Stimulated activated memory B cell treated with anti-CD40 and anti-IgM and Interleukin-4, amounts not matched to agents 10 μg/mL and 1 μg/mL and 100 μg/mL, for 72 hours (primary cell): ENCODE data around the gene EEFSEC.

Source experiments
- ATAC-seq: fragments of 150-1000 bp; cut with Tn5 transposase; 2 replicates; pipeline ENCODE4 v1.10.0; 2021
- H3K27ac Mint-ChIP-seq: one replicate; pipeline ENCODE4 v1.8.0; 2022; ENCODE audit warnings: mild to moderate bottlenecking, mixed read lengths
- H3K27me3 Mint-ChIP-seq: one replicate; pipeline ENCODE4 v1.8.0; 2022; ENCODE audit warnings: mixed read lengths
- H3K36me3 Mint-ChIP-seq: one replicate; pipeline ENCODE4 v1.8.0; 2022; ENCODE audit warnings: mixed read lengths
- H3K4me1 Mint-ChIP-seq: one replicate; pipeline ENCODE4 v1.8.0; 2022; ENCODE audit warnings: mixed read lengths
- H3K4me3 Mint-ChIP-seq: one replicate; pipeline ENCODE4 v1.8.0; 2022; ENCODE audit warnings: mild to moderate bottlenecking, moderate library complexity, mixed read lengths
- H3K9me3 Mint-ChIP-seq: one replicate; pipeline ENCODE4 v1.8.0; 2022; ENCODE audit warnings: mixed read lengths

The EEFSEC gene, protein sequence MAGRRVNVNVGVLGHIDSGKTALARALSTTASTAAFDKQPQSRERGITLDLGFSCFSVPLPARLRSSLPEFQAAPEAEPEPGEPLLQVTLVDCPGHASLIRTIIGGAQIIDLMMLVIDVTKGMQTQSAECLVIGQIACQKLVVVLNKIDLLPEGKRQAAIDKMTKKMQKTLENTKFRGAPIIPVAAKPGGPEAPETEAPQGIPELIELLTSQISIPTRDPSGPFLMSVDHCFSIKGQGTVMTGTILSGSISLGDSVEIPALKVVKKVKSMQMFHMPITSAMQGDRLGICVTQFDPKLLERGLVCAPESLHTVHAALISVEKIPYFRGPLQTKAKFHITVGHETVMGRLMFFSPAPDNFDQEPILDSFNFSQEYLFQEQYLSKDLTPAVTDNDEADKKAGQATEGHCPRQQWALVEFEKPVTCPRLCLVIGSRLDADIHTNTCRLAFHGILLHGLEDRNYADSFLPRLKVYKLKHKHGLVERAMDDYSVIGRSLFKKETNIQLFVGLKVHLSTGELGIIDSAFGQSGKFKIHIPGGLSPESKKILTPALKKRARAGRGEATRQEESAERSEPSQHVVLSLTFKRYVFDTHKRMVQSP

DNA sequence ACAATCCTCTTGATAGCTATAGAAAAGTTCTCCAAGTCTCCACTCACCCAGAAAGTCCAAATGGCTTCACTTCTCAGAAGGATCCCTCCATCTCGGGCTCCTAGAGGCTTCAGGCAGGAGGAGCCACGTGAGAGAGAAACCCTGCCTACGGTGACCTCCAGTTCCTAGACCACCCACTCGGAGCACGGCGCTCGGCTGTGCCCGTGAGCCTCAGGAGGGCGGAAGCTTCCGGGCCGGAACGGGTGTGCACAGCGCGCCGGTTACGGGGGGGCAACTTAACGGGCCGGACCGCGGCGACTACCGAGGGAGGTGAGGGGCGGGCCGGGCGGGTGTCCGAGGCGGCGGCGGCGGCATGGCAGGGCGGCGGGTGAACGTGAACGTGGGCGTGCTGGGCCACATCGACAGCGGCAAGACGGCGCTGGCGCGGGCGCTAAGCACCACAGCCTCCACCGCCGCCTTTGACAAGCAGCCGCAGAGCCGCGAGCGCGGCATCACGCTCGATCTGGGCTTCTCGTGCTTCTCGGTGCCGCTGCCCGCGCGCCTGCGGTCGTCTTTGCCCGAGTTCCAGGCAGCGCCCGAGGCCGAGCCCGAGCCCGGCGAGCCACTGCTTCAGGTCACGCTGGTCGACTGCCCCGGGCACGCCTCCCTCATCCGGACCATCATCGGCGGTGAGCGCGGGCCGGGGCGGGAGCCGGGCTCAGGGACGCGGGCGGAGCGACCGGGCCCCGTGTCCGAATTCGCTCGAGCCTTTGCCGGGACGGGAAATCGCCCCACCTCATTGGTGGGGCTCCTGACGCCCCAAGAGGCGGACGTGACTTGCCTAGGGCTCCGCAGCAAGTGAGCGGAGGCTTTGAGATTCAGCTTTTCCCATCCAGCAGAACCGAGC is at the start of gene EEFSEC:
EEFSEC (plus strand) TSS at position 326 of the 886 bp plus-strand sequence; CDS start at position 353, 27 bp downstream.
- peak; percentile 96 for ATAC-seq
- H3K9me3 Mint-ChIP-seq, result peaks cover 4% of the 10 kb centered on the region
- peak within 1 kb of the TSS; percentile 84 for H3K27ac Mint-ChIP-seq
- H3K27me3 Mint-ChIP-seq, result no peaks in the 10 kb centered on the region
- H3K4me1 Mint-ChIP-seq, result peaks cover 26% of the 10 kb centered on the region
- peaks cover 24% of the 10 kb centered on the region for H3K36me3 Mint-ChIP-seq
- peak within 1 kb of the TSS; percentile 91 for H3K4me3 Mint-ChIP-seq

GRCh38 chr3:128107834-128108233 is 45.4 kb upstream of the EEFSEC start:
- no peak for ATAC-seq
- Mint-ChIP-seq H3K27ac (no peak overlapping the region), H3K36me3 (peaks cover 48% of the 10 kb centered on the region), H3K4me3 (no peak overlapping the region), H3K4me1 (peaks cover 8% of the 10 kb centered on the region), H3K27me3 (no peaks in the 10 kb centered on the region), H3K9me3 (no peaks in the 10 kb centered on the region)

GRCh38 chr3:128111147-128111546 is 42.1 kb upstream of the EEFSEC start:
- Mint-ChIP-seq H3K9me3 (no peaks in the 10 kb centered on the region), H3K4me3 (no peak overlapping the region), H3K4me1 (peaks cover 29% of the 10 kb centered on the region), H3K36me3 (peaks cover 39% of the 10 kb centered on the region), H3K27ac (peak overlapping the region; percentile 87), H3K27me3 (no peaks in the 10 kb centered on the region)
- ATAC-seq, result no peak

DNA sequence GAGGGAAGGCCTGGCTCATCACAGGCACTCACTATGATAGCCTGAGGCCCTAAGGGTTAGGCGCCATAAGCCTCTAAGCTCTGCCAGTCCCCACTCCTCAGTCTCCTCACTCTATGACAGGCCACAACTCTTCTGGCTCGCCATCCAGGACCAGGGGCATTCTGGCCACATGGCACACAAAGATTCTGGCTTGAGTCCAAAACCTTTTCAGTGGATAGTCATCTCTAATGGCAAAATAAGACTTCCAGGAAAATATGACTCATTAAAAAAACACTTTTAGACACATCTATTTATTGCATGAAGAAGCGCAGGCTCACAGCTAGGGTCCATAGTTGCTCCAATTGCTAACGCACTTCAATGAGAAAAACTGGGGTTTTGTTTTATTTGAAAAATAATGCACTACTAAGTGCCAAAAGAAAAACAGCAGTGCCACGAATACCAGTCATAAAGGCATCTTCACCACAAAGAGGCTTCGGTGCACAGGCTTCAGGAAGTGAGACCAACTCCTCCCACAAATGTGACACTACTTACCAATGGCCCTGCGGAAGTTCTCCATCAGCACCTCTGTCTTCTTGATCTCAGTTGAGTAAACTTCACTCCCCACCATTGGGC is 40.8 kb upstream of the EEFSEC start:
- Mint-ChIP-seq H3K4me3 (no peak overlapping the region), H3K36me3 (peaks cover 37% of the 10 kb centered on the region), H3K9me3 (no peaks in the 10 kb centered on the region), H3K27ac (peak overlapping the region; percentile 87), H3K4me1 (peaks cover 29% of the 10 kb centered on the region), H3K27me3 (no peaks in the 10 kb centered on the region)
- peak; percentile 86 for ATAC-seq

DNA sequence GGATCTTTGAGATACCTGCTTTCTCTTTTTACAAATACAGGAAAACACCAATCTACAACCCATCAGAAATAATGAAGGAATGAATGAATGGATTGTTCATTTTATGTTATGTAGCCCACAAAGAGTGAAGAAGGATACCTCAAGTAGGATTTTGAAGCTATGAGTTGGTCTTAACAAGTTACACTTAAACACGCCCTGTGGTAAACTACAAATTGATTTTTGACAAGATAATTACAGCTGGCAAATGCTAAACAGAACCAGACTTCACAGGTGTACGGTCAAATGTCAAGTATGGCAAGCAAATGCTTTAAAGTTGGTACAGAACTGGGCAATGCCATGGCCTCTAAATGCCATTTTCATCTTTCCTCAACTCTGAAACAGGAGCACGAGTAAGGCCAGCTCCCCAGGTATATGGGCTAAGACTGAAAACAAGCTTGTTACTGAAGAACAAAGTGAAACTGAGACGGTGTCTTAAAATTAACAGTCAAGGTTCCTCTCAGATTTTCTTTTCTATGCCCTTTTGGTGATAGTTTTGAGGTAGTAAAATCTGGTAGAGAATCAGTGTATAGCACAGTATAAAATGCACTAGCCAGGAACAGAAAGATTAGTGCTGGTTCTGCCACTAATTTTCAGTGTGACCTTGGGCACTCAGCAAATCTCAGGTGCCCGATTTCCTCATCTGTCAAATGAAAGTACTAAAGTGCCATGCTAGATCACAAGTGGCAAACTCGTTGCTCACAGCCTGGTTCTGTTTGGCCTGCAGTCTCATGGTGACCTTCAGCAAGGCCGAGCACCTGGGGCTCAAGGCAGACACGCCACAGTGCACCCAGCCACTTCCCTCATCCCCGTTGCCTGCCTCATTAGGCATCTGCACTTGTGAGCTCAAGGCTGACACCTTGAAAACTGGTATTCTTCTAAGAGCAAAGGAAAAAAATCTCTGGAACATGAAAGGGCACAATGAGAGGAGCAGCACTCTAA is 39.2 kb upstream of the EEFSEC start:
- peak overlapping the region; percentile 87 for H3K27ac Mint-ChIP-seq
- no peaks in the 10 kb centered on the region for H3K9me3 Mint-ChIP-seq
- peak overlapping the region; percentile 60 for H3K4me3 Mint-ChIP-seq
- peaks cover 50% of the 10 kb centered on the region for H3K36me3 Mint-ChIP-seq
- no peaks in the 10 kb centered on the region for H3K27me3 Mint-ChIP-seq
- ATAC-seq, result peak; percentile 93
- peaks cover 36% of the 10 kb centered on the region for H3K4me1 Mint-ChIP-seq

DNA sequence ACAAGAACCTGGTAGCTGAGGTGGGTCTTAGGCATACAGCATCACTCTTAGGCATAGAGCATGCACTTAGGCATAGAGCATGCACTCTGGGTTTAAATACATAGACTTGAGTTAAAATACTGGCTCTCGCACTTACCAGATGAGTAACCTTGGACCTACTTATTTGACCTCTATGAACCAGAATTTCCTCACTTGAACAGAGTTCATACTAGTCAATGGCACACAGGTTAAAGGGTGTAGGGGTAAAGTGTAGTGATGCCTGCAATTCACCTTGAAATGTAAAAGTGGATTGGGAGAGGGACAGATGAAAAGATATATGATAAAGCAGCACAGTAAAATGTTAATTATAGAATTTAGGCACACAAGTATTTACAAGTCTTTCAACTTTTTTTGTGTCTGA is 31.3 kb upstream of the EEFSEC start:
- Mint-ChIP-seq H3K36me3 (peaks cover 37% of the 10 kb centered on the region), H3K27ac (no peak overlapping the region), H3K4me3 (peak overlapping the region; percentile 5), H3K27me3 (no peaks in the 10 kb centered on the region), H3K9me3 (no peaks in the 10 kb centered on the region), H3K4me1 (peaks cover 35% of the 10 kb centered on the region)
- no peak for ATAC-seq

GRCh38 chr3:128123156-128123537 is 30.1 kb upstream of the EEFSEC start:
- no peaks in the 10 kb centered on the region for H3K9me3 Mint-ChIP-seq
- H3K27me3 Mint-ChIP-seq, result no peaks in the 10 kb centered on the region
- peak overlapping the region; percentile 96 for H3K4me3 Mint-ChIP-seq
- no peak for ATAC-seq
- peaks cover 35% of the 10 kb centered on the region for H3K4me1 Mint-ChIP-seq
- peak overlapping the region; percentile 97 for H3K27ac Mint-ChIP-seq
- H3K36me3 Mint-ChIP-seq, result peaks cover 29% of the 10 kb centered on the region

DNA sequence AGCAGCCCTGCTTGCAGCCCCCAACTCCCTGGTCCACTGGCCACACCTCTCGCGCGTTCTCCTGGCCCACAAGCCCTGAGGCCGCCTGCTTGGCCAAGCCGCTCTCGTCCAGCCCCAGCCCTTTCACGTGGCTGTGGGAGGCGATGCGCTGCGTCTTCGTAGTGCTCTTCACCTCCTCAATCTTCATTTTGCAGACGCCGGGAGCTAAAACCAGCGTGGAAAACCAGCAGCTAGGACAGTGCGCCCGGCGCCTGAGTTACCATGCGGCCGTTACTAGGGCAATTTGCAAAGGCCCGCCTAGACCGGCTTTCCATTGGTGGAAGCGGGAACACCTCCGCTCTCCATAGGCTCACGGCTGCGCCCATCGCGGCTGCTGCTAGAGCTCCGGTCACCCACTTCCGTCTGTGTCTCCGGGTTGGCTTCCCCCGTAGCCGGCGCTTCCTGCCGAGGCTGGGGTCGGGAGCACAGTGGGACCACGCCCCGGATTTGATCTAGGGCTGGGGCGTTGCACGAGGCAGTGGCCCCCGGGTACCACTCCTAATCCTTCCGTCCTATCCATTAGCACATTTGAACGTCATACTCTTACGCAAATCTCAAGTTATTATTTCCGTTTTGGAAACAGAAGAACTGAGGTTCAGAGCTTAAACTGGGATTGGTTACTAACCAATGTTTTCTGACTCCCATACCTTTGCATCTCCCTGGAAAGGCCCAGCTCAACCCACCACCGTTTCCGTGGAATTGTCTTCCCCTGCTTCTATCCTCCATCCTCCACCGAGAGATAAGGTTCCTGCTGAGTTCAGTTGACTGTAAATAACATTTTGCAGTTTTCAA is 29.5 kb upstream of the EEFSEC start, which contains the start of gene RUVBL1:
RUVBL1 (minus strand) TSS at position 275 of the 831 bp plus-strand sequence; CDS start at position 187, 88 bp downstream.
- no peaks in the 10 kb centered on the region for H3K27me3 Mint-ChIP-seq
- peak within 1 kb of the TSS; percentile 96 for H3K4me3 Mint-ChIP-seq
- H3K27ac Mint-ChIP-seq, result peak within 1 kb of the TSS; percentile 97
- ATAC-seq, result peak; percentile 99
- H3K4me1 Mint-ChIP-seq, result peaks cover 31% of the 10 kb centered on the region
- H3K36me3 Mint-ChIP-seq, result peaks cover 23% of the 10 kb centered on the region
- no peaks in the 10 kb centered on the region for H3K9me3 Mint-ChIP-seq

DNA sequence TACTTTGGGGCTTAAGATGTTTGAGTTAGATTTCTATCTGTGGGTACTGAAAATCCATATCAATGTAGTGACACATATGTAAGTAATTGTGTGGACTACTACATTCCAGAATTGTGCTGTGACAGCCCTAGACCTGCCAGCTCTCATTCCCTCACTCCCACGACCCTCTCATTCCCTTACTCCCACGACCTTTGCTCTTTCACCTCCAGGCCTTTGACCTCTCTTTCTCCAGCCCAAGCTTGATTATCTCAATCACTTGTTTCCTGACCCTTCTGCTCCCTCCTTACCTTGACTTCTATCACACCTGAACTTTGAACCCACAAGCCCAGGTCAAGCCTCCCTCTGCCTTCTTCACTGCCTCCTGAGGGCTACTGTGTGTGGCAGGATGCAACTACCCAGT is 26.0 kb upstream of the EEFSEC start:
- Mint-ChIP-seq H3K4me3 (no peak overlapping the region), H3K4me1 (peaks cover 23% of the 10 kb centered on the region), H3K27ac (no peak overlapping the region), H3K36me3 (peaks cover 1% of the 10 kb centered on the region), H3K9me3 (no peaks in the 10 kb centered on the region), H3K27me3 (no peaks in the 10 kb centered on the region)
- ATAC-seq, result no peak

GRCh38 chr3:128128251-128128650 is 25.0 kb upstream of the EEFSEC start:
- H3K4me3 Mint-ChIP-seq, result no peak overlapping the region
- H3K9me3 Mint-ChIP-seq, result no peaks in the 10 kb centered on the region
- H3K27me3 Mint-ChIP-seq, result no peaks in the 10 kb centered on the region
- peaks cover 14% of the 10 kb centered on the region for H3K4me1 Mint-ChIP-seq
- no peak for ATAC-seq
- no peaks in the 10 kb centered on the region for H3K36me3 Mint-ChIP-seq
- no peak overlapping the region for H3K27ac Mint-ChIP-seq

GRCh38 chr3:128131897-128132646 is 21.2 kb upstream of the EEFSEC start:
- H3K27ac Mint-ChIP-seq, result no peak overlapping the region
- peaks cover 9% of the 10 kb centered on the region for H3K27me3 Mint-ChIP-seq
- H3K4me1 Mint-ChIP-seq, result no peaks in the 10 kb centered on the region
- H3K9me3 Mint-ChIP-seq, result no peaks in the 10 kb centered on the region
- ATAC-seq, result no peak
- H3K36me3 Mint-ChIP-seq, result peaks cover 5% of the 10 kb centered on the region
- H3K4me3 Mint-ChIP-seq, result no peak overlapping the region

- Mint-ChIP-seq H3K27ac (no peak overlapping the region), H3K4me1 (no peaks in the 10 kb centered on the region), H3K27me3 (peaks cover 9% of the 10 kb centered on the region), H3K4me3 (no peak overlapping the region), H3K9me3 (no peaks in the 10 kb centered on the region), H3K36me3 (peaks cover 5% of the 10 kb centered on the region)
- ATAC-seq, result no peak
These were observed 19.9 kb upstream of the EEFSEC start for GRCh38 chr3:128133273-128133883.
